HepG2 (cell line): ENCODE results near the gene CIAO2B. TPM values are rescaled to one million over a fixed set of nuclear protein-coding genes. Genes with fewer than 3 reads are reported as not detected.
A peak's percentile ranks its signal among the peaks of the same experiment; 100 is the strongest.

Experiments used
- ATAC-seq: fragments of 200-7000 bp; cut with Tn5 transposase; 3 replicates; pipeline ENCODE4 v1.9.1; 2020; ENCODE audit warnings: mild to moderate bottlenecking, moderate library complexity
- BruUV-seq: library from RNA; stranded (reverse); fragments of 400-500 nt; replicated peaks from 2 replicates; lab custom pipeline; 2021; lab: Mats Ljungman, UMichigan
- CTCF ChIA-PET: fragments of 300-600 bp; formaldehyde crosslinking; extraction: SDS; loops from one replicate; lab custom pipeline; 2021; ENCODE audit warnings: low total read pairs, inconsistent platforms, low intra/inter-chr PET ratio; lab: Yijun Ruan, JAX
- POLR2A ChIA-PET: fragments of 350-600 bp; sonication (Branson Sonifier 250); formaldehyde crosslinking; loops from one replicate; lab custom pipeline; 2020; ENCODE audit warnings: antibody characterized with exemption, inconsistent platforms; lab: Yijun Ruan, JAX
- DNase-seq: peaks from one replicate; pipeline ENCODE4 v3.0.0-alpha.2; 2015; ENCODE audit warnings: low spot score
- FAIRE-seq: peaks from 3 replicates; lab custom pipeline; 2011; peaks lifted over from hg19 to GRCh38; lab: Jason Lieb, UNC
- H2AFZ ChIP-seq: one replicate; pipeline ENCODE4 v1.6.1; 2011; ENCODE audit warnings: low read length, inconsistent platforms
- H3K27ac ChIP-seq: fragments of 300-600 bp; 3 replicates; pipeline ENCODE4 v1.8.0; 2011; ENCODE audit warnings: mixed run types, mild to moderate bottlenecking, mixed read lengths, low read length, inconsistent platforms; ENCODE audit not compliant: insufficient read depth; ENCODE audit errors: extremely low read length
- H3K27me3 ChIP-seq, 2 experiments: fragments of 200-600 bp in 1 of 2; 2 replicates in 1 of 2; 3 replicates in 1 of 2; pipeline versions ENCODE4 v1.6.0 to v1.8.0; 2011; ENCODE audit warnings: low read length in 2 of 2, mild to moderate bottlenecking in 2 of 2, moderate library complexity in 2 of 2, inconsistent platforms in 1 of 2; ENCODE audit not compliant: insufficient read depth in 2 of 2, control insufficient read depth in 1 of 2
- H3K36me3 ChIP-seq, 2 experiments: fragments of 200-600 bp in 1 of 2; replicated peaks in 1 of 2; 2 replicates in 1 of 2; 3 replicates in 1 of 2; pipeline versions ENCODE4 v1.5.1 to v1.8.0; 2011; ENCODE audit warnings: low read length in 2 of 2, inconsistent platforms in 1 of 2; ENCODE audit not compliant: insufficient read depth in 2 of 2, control insufficient read depth in 1 of 2
- H3K4me1 ChIP-seq: 2 replicates; pipeline ENCODE4 v1.5.1; 2012; ENCODE audit warnings: low read length, inconsistent platforms; ENCODE audit not compliant: insufficient read depth
- H3K4me2 ChIP-seq: 2 replicates; pipeline ENCODE4 v1.6.0; 2011; ENCODE audit warnings: low read depth, low read length, inconsistent platforms
- H3K4me3 ChIP-seq, 3 experiments: fragments of 200-600 bp in 1 of 3; sonication (generic), shearing (Covaris generic) in 1 of 3; replicated peaks in 1 of 3; 2 replicates each; pipeline ENCODE4 v1.5.1; 2011 to 2016; ENCODE audit warnings: low read length in 3 of 3, inconsistent platforms in 2 of 3, low read depth in 2 of 3, mild to moderate bottlenecking in 2 of 3, control low read depth in 1 of 3, mixed read lengths in 1 of 3; ENCODE audit not compliant: insufficient read depth in 1 of 3
- H3K79me2 ChIP-seq: one replicate; pipeline ENCODE4 v1.6.1; 2011; ENCODE audit warnings: low read length, inconsistent platforms; ENCODE audit not compliant: insufficient read depth
- H3K9ac ChIP-seq: 2 replicates; pipeline ENCODE4 v1.6.0; 2011; ENCODE audit warnings: mild to moderate bottlenecking, low read depth, low read length, inconsistent platforms; ENCODE audit not compliant: insufficient read depth
- H3K9me3 ChIP-seq: 2 replicates; pipeline ENCODE4 v1.5.1; 2012; ENCODE audit warnings: mild to moderate bottlenecking, low read length
- H4K20me1 ChIP-seq: 2 replicates; pipeline ENCODE4 v1.6.0; 2011; ENCODE audit warnings: inconsistent platforms, mild to moderate bottlenecking, low read length, moderate library complexity; ENCODE audit not compliant: insufficient read depth
- EEA1 ChIP-seq: sonication (generic); formaldehyde crosslinking; IDR thresholded peaks from 2 replicates; pipeline ENCODE4 v1.5.1; 2020; ENCODE audit warnings: mild to moderate bottlenecking, missing genetic modification reagents, borderline replicate concordance
- HHEX ChIP-seq: IDR thresholded peaks from 2 replicates; pipeline ENCODE4 v1.6.1; 2016; ENCODE audit warnings: control low read depth
- IRX3 ChIP-seq: sonication (generic); formaldehyde crosslinking; IDR thresholded peaks from 2 replicates; pipeline ENCODE4 v1.8.1; 2023; ENCODE audit warnings: mild to moderate bottlenecking, low read depth, missing genetic modification reagents, borderline replicate concordance
- ZNF12 ChIP-seq: sonication (generic); formaldehyde crosslinking; IDR thresholded peaks from 2 replicates; pipeline ENCODE4 v1.5.0; 2020; ENCODE audit warnings: missing genetic modification reagents
- ZNF121 ChIP-seq: sonication (generic); formaldehyde crosslinking; IDR thresholded peaks from 2 replicates; pipeline ENCODE4 v1.5.0; 2020; ENCODE audit warnings: mild to moderate bottlenecking, missing genetic modification reagents
- ZNF335 ChIP-seq: sonication (generic); formaldehyde crosslinking; IDR thresholded peaks from 2 replicates; pipeline ENCODE4 v1.4.0; 2020; ENCODE audit warnings: missing genetic modification reagents
- ZNF552 ChIP-seq: sonication (generic); formaldehyde crosslinking; IDR thresholded peaks from 2 replicates; pipeline ENCODE4 v1.9.0; 2022; ENCODE audit warnings: missing genetic modification reagents, mild to moderate bottlenecking, borderline replicate concordance
- ZNF567 ChIP-seq: sonication (generic); formaldehyde crosslinking; IDR thresholded peaks from 2 replicates; pipeline ENCODE4 v1.8.1; 2023; ENCODE audit warnings: mild to moderate bottlenecking, missing genetic modification reagents, borderline replicate concordance
- ZZZ3 ChIP-seq: sonication (generic); formaldehyde crosslinking; IDR thresholded peaks from 2 replicates; pipeline ENCODE4 v1.4.0; 2020; ENCODE audit warnings: missing genetic modification reagents, mild to moderate bottlenecking, borderline replicate concordance
- whole genome bisulfite sequencing: methylation state at CpG from one replicate; pipeline ENCODE4 v1.1.6; 2017; ENCODE audit warnings: low lambda C conversion rate; 5-methylcytosine and 5-hydroxymethylcytosine counted together
- in situ Hi-C: cut with HindIII; loops from 2 replicates; pipeline ENCODE4 v1.10.0; 2017; ENCODE audit warnings: low pct_unique_long_range_greater_than_20kb; ENCODE audit not compliant: extremely low pct_ligation_motif_present
- intact Hi-C: fragments of 100-400 bp; cut with micrococcal nuclease; formaldehyde crosslinking; loops from one replicate; pipeline ENCODE4 v1.10.0; 2022; ENCODE audit not compliant: unreplicated experiment
- polyA plus RNA-seq, 8 experiments: library from polyadenylated mRNA; depleted of rRNA in 3 of 8; stranded (reverse) in 7 of 8; unstranded in 1 of 8; fragments of >200 nt; fragmentation: Illumina TruSeq in 4 of 8; extraction: Trizol in 4 of 8; gene quantifications; 2 replicates each; pipeline versions ENCODE4 v1.2.1 to v1.2.3, GENCODE V29; 2011 to 2016; ENCODE audit warnings: low read depth in 4 of 8, missing spikeins in 1 of 8, mixed read lengths in 1 of 8; ENCODE audit not compliant: insufficient read depth in 1 of 8
- total RNA-seq, 5 experiments: library from RNA; depleted of rRNA; stranded (reverse); fragments of >200 nt; fragmentation: Illumina TruSeq; extraction: Trizol; gene quantifications; 2 replicates each; pipeline ENCODE4 v1.2.3, GENCODE V29; 2016; ENCODE audit warnings: low read depth in 1 of 5
- TF ChIP-seq, protein P1 (sequence below): sonication (generic); formaldehyde crosslinking; IDR thresholded peaks from 2 replicates; pipeline ENCODE4 v1.5.0; 2020; ENCODE audit warnings: mild to moderate bottlenecking, missing genetic modification reagents, moderate library complexity
- TF ChIP-seq, protein P2 (sequence below): sonication (generic); formaldehyde crosslinking; IDR thresholded peaks from 2 replicates; pipeline ENCODE4 v1.8.1; 2023; ENCODE audit warnings: missing genetic modification reagents, inconsistent platforms, borderline replicate concordance

Gene CIAO2B
- total and polyA plus RNA-seq, 2 of the 13 experiments (the other 11 are each of a cell fraction or from before 2014, with no cell fraction given), result 157 to 293 TPM

DNA sequence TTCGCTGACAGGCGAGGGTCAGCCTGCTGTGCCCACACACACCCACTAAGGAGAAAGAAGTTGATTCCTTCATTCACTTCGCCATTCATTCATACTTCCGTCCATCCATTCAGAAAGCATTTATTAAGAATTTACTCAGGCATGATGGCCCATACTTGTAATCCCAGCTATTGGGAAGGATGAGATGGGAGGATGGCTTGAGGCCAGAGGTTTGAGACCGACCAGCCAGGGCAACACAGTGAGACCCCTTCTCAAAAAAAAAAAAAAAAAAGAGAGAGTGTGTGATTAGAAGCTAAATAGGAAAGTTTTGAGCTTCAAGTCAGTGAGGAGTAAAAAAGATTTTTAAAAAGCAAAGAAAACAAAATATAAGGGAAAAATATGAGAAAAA lies 9.8 kb upstream of the CIAO2B start:
- Histone ChIP-seq H3K9ac (no peak overlapping the region), H4K20me1 (no peaks in the 10 kb centered on the region; the same call in 1 of the 2 replicates), H2AFZ (no peak overlapping the region), H3K4me3 (no peak overlapping the region), H3K79me2 (no peaks in the 10 kb centered on the region), H3K4me2 (no peak overlapping the region), H3K4me1 (peaks cover 26% of the 10 kb centered on the region), H3K27ac (no peak overlapping the region), H3K36me3 (peaks cover 29 to 49% of the 10 kb centered on the region in 2 experiments), H3K9me3 (no peaks in the 10 kb centered on the region), H3K27me3 (peaks cover 1 to 11% of the 10 kb centered on the region in 2 experiments; a peak in 3 of 5 replicates)
- 96% methylated on average over 5 of the region's 5 CpGs for WGBS
- no peak for ATAC-seq
- no peak for FAIRE-seq
- BruUV-seq, result no TSS peak
- DNase-seq, result no peak
- in situ Hi-C loops (no loop called here), intact Hi-C loops (no loop called here)
- TF ChIP-seq, protein P1, sequence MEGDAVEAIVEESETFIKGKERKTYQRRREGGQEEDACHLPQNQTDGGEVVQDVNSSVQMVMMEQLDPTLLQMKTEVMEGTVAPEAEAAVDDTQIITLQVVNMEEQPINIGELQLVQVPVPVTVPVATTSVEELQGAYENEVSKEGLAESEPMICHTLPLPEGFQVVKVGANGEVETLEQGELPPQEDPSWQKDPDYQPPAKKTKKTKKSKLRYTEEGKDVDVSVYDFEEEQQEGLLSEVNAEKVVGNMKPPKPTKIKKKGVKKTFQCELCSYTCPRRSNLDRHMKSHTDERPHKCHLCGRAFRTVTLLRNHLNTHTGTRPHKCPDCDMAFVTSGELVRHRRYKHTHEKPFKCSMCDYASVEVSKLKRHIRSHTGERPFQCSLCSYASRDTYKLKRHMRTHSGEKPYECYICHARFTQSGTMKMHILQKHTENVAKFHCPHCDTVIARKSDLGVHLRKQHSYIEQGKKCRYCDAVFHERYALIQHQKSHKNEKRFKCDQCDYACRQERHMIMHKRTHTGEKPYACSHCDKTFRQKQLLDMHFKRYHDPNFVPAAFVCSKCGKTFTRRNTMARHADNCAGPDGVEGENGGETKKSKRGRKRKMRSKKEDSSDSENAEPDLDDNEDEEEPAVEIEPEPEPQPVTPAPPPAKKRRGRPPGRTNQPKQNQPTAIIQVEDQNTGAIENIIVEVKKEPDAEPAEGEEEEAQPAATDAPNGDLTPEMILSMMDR (CRISPR knock-in tag), result no peak
- peak; percentile 89 for TF ChIP-seq ZNF121 (CRISPR knock-in tag)
- POLR2A ChIA-PET, result interaction anchor here (0.7 to 1.4 kb wide), 4 partner anchors 10 to 45 kb away, joined by 3 read pairs; partner anchors contain the start of gene CIAO2B
- CTCF ChIA-PET, result no interaction called here

DNA sequence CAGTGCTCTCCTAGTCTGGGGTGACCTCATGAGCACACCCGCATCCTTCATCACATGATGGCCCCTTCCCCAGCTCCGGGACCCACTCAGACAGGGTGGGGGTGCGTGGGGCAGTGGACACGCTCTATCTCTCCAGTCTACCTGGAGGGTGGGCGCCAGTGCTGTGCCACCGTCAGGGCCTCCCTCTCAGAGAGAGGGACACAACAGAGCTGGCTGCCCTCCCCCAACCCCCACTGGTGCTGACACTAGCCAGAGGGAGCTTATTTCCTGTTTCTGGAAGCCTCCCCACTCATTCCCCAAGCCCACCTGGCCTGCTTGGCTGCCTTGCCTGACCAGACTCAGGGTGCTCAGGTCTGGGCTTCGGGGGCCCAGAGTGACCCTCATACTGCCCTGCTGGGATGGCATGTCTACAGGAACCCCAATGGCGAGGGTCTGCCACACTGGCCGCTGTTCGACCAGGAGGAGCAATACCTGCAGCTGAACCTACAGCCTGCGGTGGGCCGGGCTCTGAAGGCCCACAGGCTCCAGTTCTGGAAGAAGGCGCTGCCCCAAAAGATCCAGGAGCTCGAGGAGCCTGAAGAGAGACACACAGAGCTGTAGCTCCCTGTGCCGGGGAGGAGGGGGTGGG lies 9.3 kb upstream of the CIAO2B start:
- Histone ChIP-seq H4K20me1 (no peaks in the 10 kb centered on the region; the same call in 1 of the 2 replicates), H3K9ac (no peak overlapping the region), H3K9me3 (no peaks in the 10 kb centered on the region), H3K79me2 (no peaks in the 10 kb centered on the region), H3K36me3 (peaks cover 32 to 54% of the 10 kb centered on the region in 2 experiments), H3K27ac (no peak overlapping the region), H3K27me3 (peaks cover under 1 to 6% of the 10 kb centered on the region in 2 experiments; a peak in 3 of 5 replicates), H3K4me2 (no peak overlapping the region), H2AFZ (no peak overlapping the region), H3K4me3 (no peak overlapping the region), H3K4me1 (peaks cover 21% of the 10 kb centered on the region)
- no TSS peak for BruUV-seq
- DNase-seq (no peak), ATAC-seq (no peak), FAIRE-seq (no peak)
- POLR2A ChIA-PET, result interaction anchor here (0.7 to 1.4 kb wide), 3 partner anchors 9 to 44 kb away, joined by 3 read pairs; partner anchors contain the start of gene CIAO2B
- CTCF ChIA-PET, result no interaction called here
- WGBS, result 98% methylated on average over 14 of the region's 15 CpGs
- intact Hi-C loops, result no loop called here
- in situ Hi-C loops, result no loop called here
- TF ChIP-seq EEA1 (CRISPR knock-in tag) (no peak), ZNF12 (no peak), ZZZ3 (CRISPR knock-in tag) (no peak), ZNF335 (CRISPR knock-in tag) (no peak), ZNF552 (CRISPR knock-in tag) (no peak), HHEX (CRISPR knock-in tag) (no peak), IRX3 (no peak), ZNF567 (CRISPR knock-in tag) (no peak)
- TF ChIP-seq, protein P2, sequence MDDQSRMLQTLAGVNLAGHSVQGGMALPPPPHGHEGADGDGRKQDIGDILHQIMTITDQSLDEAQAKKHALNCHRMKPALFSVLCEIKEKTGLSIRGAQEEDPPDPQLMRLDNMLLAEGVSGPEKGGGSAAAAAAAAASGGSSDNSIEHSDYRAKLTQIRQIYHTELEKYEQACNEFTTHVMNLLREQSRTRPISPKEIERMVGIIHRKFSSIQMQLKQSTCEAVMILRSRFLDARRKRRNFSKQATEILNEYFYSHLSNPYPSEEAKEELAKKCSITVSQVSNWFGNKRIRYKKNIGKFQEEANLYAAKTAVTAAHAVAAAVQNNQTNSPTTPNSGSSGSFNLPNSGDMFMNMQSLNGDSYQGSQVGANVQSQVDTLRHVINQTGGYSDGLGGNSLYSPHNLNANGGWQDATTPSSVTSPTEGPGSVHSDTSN, result no peak
